Kidney (tissue), 14 donors: Measurements from ENCODE around the gene RAB40AL. TPM values are rescaled to one million over a fixed set of nuclear protein-coding genes. Genes with fewer than 3 reads are reported as not detected.

Experiments used
- DNase-seq, 5 donors: peaks; one replicate each; pipeline ENCODE4 v3.0.0-alpha.2; 2013 to 2020
- FAIRE-seq: peaks from 2 replicates; lab custom pipeline; 2012; peaks lifted over from hg19 to GRCh38; lab: Jason Lieb, UNC
- H3K27ac ChIP-seq, 2 donors: one replicate each; pipeline ENCODE4 v1.7.0; 2013; ENCODE audit warnings: low read depth in 2 of 2, low read length in 2 of 2, inconsistent platforms in 1 of 2
- H3K27me3 ChIP-seq: one replicate; pipeline ENCODE4 v1.7.1; 2013; ENCODE audit warnings: low read length, inconsistent platforms; ENCODE audit not compliant: control insufficient read depth, insufficient read depth
- H3K36me3 ChIP-seq, 3 donors: one replicate each; pipeline versions ENCODE4 v1.7.0 to v1.7.1; 2013; ENCODE audit warnings: low read length in 3 of 3, control low read depth in 1 of 3, inconsistent platforms in 1 of 3; ENCODE audit not compliant: insufficient read depth in 3 of 3, control insufficient read depth in 2 of 3
- H3K4me1 ChIP-seq, 3 donors: one replicate each; pipeline versions ENCODE4 v1.7.0 to v1.7.1; 2013; ENCODE audit warnings: low read length in 3 of 3, inconsistent platforms in 1 of 3, low read depth in 1 of 3; ENCODE audit not compliant: control insufficient read depth in 2 of 3, insufficient read depth in 2 of 3
- H3K4me3 ChIP-seq, 3 donors: one replicate each; pipeline versions ENCODE4 v1.7.0 to v1.8.1; 2013; ENCODE audit warnings: low read length in 3 of 3, control low read depth in 1 of 3, inconsistent platforms in 1 of 3
- H3K9ac ChIP-seq, 3 donors: one replicate each; pipeline versions ENCODE4 v1.7.0 to v1.7.1; 2013; ENCODE audit warnings: low read length in 3 of 3, control low read depth in 1 of 3, inconsistent platforms in 1 of 3
- H3K9me3 ChIP-seq, 3 donors: one replicate each; pipeline versions ENCODE4 v1.7.0 to v1.7.1; 2013; ENCODE audit warnings: low read length in 3 of 3, control low read depth in 1 of 3, inconsistent platforms in 1 of 3; ENCODE audit not compliant: control insufficient read depth in 2 of 3, insufficient read depth in 1 of 3
- intact Hi-C: fragments of 100-400 bp; cut with DNase I; formaldehyde crosslinking; loops from one replicate; pipeline ENCODE4 v1.11.1; 2022
- polyA plus RNA-seq: library from polyadenylated mRNA; stranded (reverse); fragments of 350-450 nt; fragmentation: Illumina TruSeq; extraction: RNeasy Lipid Tissue Mini Kit (QIAGEN cat#74804); gene quantifications from one replicate; pipeline ENCODE4 v1.2.3, GENCODE V29; 2014; ENCODE audit warnings: low read depth, low replicate concordance; ENCODE audit not compliant: insufficient read depth
- total RNA-seq: library from RNA; stranded (reverse); fragmentation: NEBNext Ultra II Directional; extraction: Animal tissue kit (Norgen Biotek cat#: 25700); gene quantifications from one replicate; pipeline ENCODE4 v1.2.1, GENCODE V29; 2021
- TF ChIP-seq, protein P1 (sequence below): IDR thresholded peaks from 3 replicates; pipeline ENCODE4 v1.5.1; 2012; ENCODE audit warnings: mild to moderate bottlenecking, moderate library complexity, borderline replicate concordance; ENCODE audit not compliant: insufficient read depth; ENCODE audit errors: extremely low read depth
- donor health status: control.
- donor health status: control.
- donor health status: control.
- donor health status: control.
- donor health status: control.
- donor health status: DM: yes; HTN: yes; CAD: no.
- donor health status: Normal renal cell carcinoma (clear cell type).

Gene RAB40AL
- total and polyA plus RNA-seq, 2 donors from 2014 or later, result 1.1 TPM; not detected in 1

GRCh38 chrX:102979536-102979935 is 42.5 kb downstream of the RAB40AL start:
- DNase-seq, result no peak
- H3K27me3 ChIP-seq, result no peaks in the 10 kb centered on the region
- no peaks in the 10 kb centered on the region for H3K9me3 ChIP-seq
- H3K9ac ChIP-seq, result no peak overlapping the region
- no peak overlapping the region for H3K27ac ChIP-seq
- FAIRE-seq, result no peak
- H3K4me3 ChIP-seq, result no peak overlapping the region
- TF ChIP-seq, protein P1, sequence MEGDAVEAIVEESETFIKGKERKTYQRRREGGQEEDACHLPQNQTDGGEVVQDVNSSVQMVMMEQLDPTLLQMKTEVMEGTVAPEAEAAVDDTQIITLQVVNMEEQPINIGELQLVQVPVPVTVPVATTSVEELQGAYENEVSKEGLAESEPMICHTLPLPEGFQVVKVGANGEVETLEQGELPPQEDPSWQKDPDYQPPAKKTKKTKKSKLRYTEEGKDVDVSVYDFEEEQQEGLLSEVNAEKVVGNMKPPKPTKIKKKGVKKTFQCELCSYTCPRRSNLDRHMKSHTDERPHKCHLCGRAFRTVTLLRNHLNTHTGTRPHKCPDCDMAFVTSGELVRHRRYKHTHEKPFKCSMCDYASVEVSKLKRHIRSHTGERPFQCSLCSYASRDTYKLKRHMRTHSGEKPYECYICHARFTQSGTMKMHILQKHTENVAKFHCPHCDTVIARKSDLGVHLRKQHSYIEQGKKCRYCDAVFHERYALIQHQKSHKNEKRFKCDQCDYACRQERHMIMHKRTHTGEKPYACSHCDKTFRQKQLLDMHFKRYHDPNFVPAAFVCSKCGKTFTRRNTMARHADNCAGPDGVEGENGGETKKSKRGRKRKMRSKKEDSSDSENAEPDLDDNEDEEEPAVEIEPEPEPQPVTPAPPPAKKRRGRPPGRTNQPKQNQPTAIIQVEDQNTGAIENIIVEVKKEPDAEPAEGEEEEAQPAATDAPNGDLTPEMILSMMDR, result no peak
- no peaks in the 10 kb centered on the region for H3K4me1 ChIP-seq
- intact Hi-C loops, result no loop called here
- no peaks in the 10 kb centered on the region for H3K36me3 ChIP-seq

GRCh38 chrX:102983205-102983604 is 46.1 kb downstream of the RAB40AL start:
- Histone ChIP-seq H3K27ac (no peak overlapping the region), H3K36me3 (no peaks in the 10 kb centered on the region), H3K27me3 (no peaks in the 10 kb centered on the region), H3K9ac (no peak overlapping the region), H3K4me1 (no peaks in the 10 kb centered on the region), H3K9me3 (no peaks in the 10 kb centered on the region), H3K4me3 (no peak overlapping the region)
- intact Hi-C loops, result no loop called here
- DNase-seq (no peak), FAIRE-seq (no peak)
- TF ChIP-seq, protein P1, result no peak

GRCh38 chrX:102985192-102985591 is 48.1 kb downstream of the RAB40AL start:
- no peaks in the 10 kb centered on the region for H3K9me3 ChIP-seq
- no peak overlapping the region for H3K9ac ChIP-seq
- TF ChIP-seq, protein P1, result no peak
- DNase-seq (no peak), FAIRE-seq (no peak)
- intact Hi-C loops, result no loop called here
- no peaks in the 10 kb centered on the region for H3K4me1 ChIP-seq
- no peak overlapping the region for H3K27ac ChIP-seq
- no peak overlapping the region for H3K4me3 ChIP-seq
- H3K36me3 ChIP-seq, result no peaks in the 10 kb centered on the region
- no peaks in the 10 kb centered on the region for H3K27me3 ChIP-seq

Other genes with a start within 250 kb of the RAB40AL start
- 11.4 TPM for gene GPRASP2, start 224.8 kb upstream of the RAB40AL start, total RNA-seq
- gene GPRASP2, start 224.8 kb upstream of the RAB40AL start, polyA plus RNA-seq, result 12.4 TPM
- 4.5 TPM for gene GPRASP3, start 216.5 kb upstream of the RAB40AL start, total RNA-seq
- gene GPRASP3, start 216.5 kb upstream of the RAB40AL start, polyA plus RNA-seq, result 4.3 TPM
- 5.4 TPM for gene BEX1, start 126.9 kb downstream of the RAB40AL start, total RNA-seq
- gene BEX1, start 126.9 kb downstream of the RAB40AL start, polyA plus RNA-seq, result 32.8 TPM
- gene NXF3, start 155.9 kb downstream of the RAB40AL start, total RNA-seq, result 1.8 TPM
- 2.7 TPM for gene NXF3, start 155.9 kb downstream of the RAB40AL start, polyA plus RNA-seq